ENCODE results near the gene ZNF678. TPM values are rescaled to one million over a fixed set of nuclear protein-coding genes. Genes with fewer than 3 reads are reported as not detected.
"Not testable (repeated sequence)": the region's sequence is repeated elsewhere in the genome, so short reads cannot be mapped to it uniquely, and the experiment has no call there.

The ZNF678 gene
- polyA plus RNA-seq, 4 donors, result 14.2 to 15.8 (median 14.9) TPM

DNA sequence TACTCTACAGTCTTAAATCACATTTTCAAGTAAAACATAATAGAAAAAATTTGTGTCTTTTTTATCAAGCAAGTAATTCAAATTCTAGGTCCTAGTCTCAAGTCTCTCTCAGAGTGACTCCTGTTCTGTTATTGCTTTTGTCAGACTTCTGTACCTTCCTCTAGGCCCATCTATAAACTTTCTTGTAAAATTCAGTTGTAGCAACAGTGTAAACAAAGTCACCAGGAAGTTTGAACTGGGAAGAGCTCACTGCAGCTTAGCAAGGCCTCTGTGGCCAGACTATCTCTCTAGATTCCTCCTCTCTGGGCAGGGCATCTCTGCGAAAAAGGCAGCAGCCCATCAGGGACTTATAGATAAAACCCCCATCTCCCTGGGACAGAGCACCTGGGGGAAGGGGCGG lies 13.5 kb upstream of the ZNF678 start:
- no peak for DNase-seq (ENCODE audit: low read depth in 4 of 4, low spot score in 2 of 4)

DNA sequence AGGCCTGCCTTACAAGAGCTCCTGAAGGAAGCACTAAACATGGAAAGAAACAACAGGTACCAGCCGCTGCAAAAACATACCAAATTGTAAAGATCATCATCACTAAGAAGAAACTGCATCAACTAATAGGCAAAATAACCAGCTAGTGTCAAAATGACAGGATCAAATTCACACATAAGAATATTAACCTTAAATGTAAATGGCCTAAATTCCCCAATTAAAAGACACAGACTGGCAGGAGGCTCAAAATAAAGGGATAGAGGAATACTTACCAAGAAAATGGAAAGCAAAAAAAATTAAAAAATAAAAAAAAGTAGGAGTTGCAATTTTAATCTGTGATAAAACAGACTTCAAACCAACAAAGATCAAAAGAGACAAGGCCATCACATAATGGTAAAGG lies 11.5 kb upstream of the ZNF678 start:
- DNase-seq (ENCODE audit: low read depth in 4 of 4, low spot score in 2 of 4), result not testable (repeated sequence)

DNA sequence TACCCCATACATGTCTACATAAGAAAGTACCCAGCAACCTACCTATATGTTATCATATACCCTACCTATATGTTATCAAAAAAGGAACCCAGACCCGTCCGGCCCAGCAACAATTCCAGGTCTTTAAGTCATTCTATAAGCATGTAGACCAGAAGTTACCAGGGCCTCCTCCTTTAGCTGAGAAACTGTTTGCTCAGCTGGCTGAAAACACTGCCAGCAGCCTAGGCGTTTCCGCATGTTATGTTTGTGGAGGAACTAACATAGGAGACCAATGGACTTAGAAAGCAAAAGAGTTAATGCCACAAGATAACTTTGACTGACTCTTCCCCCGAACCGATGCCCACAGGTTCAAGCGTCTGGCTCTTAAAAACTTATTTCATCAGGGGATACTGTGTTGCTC lies 7.1 kb upstream of the ZNF678 start:
- DNase-seq (ENCODE audit: low read depth in 4 of 4, low spot score in 2 of 4), result no peak

DNA sequence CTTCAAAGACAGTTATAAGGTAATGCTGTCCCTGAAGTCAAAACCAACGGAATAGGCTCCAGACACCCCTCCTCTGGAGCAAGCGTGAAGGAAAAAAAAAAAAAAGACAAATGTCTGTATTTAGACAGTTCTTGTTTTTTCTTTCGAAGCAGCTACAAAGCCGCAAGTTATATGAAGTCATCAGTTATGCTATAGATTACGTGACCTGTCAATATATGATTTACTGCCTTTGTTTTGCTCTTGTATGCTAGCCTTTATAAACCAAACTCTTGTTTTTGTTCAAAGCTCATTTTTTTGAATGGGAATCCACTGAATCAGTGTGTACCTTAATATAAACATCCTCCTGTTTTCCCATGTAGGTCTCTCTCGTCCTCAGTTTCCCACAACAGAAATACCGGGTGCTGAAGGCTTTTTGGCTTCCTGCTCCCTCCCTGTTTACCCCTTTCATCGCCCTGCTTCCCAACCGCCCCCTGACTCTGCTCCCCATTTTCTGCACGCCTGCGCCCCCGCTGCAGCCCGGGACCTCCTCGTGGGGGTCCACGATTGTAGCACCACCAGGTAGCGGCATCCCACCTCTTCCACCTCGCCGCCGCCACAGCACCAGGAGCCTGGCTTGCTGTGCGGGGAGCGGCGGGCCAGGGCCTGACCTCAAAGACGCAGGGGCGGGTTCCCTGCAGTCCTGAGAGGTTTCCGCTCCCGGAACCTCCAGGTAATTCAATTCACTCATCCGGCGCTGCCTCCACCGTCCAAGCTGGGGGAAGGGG lies 5.2 kb upstream of the ZNF678 start:
- DNase-seq (ENCODE audit: low read depth in 4 of 4, low spot score in 2 of 4), result no peak

DNA sequence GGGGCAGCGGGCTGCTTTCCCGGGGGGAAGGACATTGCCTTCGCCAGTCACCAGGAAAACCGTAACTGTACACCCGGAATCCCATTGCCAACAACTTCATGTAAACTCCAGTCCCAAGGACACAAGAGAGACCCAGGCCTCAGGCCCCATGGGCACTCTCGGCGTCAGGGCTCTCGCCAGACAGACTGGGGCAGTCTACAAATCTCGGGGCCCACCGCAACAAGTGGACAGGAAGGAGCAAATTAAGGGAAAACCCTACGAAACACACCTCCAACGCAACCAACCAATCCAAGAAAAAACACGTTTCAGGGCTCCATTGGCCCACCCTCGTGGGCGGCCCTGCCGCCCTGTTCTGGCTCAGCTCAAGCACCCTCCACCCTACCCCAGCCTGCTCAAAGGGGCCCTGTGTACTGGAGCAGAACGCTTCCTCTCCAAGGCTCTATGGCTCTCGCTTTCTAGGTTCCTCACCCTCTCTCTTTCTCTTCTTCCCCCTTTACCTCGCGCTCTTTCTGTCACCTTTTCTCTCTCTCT lies 4.6 kb upstream of the ZNF678 start:
- no peak for DNase-seq (ENCODE audit: low read depth in 4 of 4, low spot score in 2 of 4)

DNA sequence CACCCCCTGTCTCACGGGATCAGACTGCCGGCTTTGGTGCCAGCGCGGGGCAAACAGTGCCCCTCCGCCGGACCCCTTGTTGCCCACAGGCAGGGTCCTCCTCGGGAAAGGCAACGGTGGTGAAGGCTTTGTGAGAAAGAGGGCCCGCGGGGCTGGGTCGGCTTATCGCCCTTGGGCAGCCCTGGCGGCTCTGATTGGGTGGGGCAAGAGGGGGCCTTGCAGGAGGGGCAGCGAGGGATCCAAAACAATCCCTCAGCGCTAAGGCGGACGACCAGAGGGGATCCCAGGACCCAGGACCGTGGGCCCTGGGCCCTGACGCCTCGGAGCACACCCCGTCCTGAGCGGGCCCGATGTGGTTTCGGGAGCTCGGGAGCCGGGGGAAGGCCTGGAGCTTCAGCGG lies 3.9 kb upstream of the ZNF678 start:
- DNase-seq (ENCODE audit: low read depth in 4 of 4, low spot score in 2 of 4), result no peak

DNA sequence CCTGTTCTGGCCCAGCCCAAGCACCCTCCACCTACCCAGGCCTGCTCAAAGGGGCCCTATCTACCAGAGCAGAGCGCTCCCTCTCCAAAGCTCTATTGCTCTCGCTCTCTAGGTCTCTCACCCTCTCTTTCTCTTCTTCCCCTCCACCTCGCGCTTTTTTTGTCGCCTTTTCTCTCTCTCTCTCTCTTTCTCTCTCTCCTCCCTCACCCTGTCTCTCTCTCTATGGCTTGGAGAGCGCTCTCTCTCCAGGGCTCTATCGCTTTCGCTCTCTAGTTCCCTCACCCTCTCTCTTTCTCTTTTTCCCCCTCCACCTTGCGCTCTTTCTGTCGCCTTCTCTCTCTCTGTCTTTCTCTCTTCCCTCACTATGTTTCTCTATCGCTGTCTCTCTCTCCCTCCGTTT lies 3.4 kb upstream of the ZNF678 start:
- DNase-seq (ENCODE audit: low read depth in 4 of 4, low spot score in 2 of 4), result no peak

DNA sequence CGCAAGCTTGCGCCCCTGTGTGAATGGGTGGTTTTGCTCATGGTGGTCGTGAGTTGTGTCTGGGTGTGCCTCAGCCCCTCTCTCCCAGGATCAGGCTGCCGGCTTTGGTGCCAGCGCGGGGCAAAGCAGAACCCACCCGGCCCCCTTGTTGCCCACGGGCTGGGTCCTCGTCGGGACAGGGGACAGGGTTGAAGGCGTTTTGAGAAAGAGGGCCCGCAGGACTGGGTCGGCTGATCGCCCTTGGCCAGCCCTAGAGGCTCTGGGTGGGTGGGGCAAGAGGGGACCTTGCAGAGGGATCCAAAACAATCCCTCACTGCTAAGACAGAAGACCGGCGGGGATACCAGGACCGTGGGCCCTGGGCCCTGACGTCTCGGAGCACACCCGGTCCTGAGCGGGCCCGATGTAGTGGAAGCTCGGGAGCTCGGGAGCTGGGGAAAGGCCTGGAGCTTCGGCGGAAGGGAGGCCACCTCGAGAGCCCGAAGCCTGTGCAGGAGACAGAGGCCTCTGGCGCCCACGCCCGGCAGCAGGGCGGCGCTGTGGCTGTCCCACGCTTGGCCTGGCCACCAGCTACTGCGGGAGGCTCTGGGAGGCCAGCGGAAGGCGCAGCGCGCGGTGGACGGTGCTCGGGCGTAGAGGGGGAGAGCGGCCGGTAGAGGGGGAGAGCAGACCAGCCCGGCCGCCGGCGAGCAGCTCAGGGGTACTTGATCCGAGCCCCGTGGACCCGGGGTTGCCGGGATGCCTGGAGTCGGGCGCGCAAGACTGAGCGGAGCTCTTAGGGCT lies 2.8 kb upstream of the ZNF678 start:
- no peak for DNase-seq (ENCODE audit: low read depth in 4 of 4, low spot score in 2 of 4)

DNA sequence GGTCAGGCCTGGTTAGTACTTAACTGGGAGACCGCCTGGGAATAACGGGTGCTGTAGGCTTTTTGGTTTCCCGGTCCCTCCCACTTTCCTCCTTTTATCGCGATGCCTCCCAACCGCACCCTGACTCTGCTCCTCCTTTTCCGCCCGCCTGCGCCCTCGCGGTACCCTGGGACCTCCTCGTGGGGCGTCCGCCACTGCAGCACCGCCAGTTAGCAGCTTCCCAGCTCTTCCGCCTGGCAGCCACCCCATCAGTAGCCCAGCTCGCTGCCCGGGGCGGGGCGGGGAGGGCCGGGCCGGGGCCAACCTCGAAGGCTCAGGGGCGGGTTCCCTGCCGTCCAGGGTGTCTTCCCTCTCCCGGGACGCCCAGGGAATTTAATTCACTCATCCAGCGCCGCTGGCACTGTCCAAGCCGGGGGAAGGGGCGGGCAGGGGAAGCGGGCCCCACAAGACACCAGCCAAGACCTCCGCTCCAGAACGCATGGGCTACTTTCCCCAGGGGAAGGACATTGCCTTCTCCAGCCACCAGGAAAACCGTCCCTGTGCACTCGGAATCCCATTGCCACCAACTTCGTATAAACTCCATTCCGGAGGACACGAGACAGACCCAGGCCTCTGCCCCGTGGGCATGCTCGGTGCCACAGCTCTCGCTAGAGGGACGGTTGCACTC lies 2.0 kb upstream of the ZNF678 start:
- no peak for DNase-seq (ENCODE audit: low read depth in 4 of 4, low spot score in 2 of 4)

DNA sequence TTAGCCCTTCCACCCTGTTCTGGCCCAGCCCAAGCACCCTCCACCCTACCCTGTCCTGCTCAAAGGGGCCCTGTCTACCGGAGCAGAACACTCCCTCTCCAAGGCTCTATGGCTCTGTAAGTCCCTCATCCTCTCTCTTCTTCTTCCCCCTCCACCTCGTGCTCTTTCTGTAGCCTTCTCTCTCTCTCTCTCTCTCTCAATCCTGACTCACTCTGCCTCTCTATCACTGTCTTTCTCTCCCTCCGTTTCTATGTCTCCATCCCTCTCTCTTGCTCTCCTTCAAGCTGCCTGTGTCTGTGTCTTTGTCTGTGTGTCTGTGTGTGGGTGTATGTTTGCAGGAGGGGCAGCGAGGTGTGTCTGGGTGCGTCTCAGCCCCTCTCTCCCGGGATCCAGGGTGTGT lies 1.3 kb upstream of the ZNF678 start:
- no peak for DNase-seq (ENCODE audit: low read depth in 4 of 4, low spot score in 2 of 4)

DNA sequence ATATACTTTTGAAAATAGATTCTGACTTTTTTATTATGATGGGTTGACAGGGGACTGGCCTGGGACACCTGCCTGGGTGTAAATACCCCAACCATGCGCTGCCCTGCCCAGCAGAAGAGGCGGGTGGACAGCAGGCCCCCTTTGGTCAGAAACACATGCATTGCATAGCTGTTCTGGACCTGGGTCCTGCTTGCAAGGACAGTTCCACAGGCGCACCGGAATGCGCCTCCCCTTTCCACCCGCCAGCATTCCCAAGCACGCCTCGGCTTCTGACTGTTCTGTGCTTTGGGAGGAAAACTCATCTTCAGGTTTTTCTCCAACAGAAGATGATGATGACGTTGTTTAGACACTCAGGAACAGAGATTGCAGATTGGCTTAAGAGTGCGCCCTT lies 428 bp upstream of the ZNF678 start:
- no peak for DNase-seq (ENCODE audit: low read depth in 4 of 4, low spot score in 2 of 4)

DNA sequence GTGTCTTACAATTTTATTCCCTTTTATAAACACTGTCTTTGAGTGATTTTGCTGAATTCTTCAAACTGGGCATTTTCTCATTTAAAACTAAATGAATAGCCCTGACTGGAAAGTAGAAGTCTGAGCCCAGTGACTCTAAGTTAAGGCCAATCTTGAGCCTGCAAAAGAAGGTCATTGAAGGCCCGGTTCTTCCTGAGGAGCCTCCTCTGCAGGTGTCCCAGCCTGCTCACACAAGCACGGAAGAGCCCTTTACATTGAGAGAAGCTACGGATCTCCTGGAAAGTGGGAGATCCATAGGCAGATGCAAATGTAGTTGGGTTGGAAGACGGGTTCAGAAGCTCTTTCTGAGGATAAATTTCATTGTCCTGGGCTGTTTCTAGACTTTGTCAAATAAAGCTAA lies 3.9 kb downstream of the ZNF678 start:
- DNase-seq (ENCODE audit: low read depth in 4 of 4, low spot score in 2 of 4), result no peak

DNA sequence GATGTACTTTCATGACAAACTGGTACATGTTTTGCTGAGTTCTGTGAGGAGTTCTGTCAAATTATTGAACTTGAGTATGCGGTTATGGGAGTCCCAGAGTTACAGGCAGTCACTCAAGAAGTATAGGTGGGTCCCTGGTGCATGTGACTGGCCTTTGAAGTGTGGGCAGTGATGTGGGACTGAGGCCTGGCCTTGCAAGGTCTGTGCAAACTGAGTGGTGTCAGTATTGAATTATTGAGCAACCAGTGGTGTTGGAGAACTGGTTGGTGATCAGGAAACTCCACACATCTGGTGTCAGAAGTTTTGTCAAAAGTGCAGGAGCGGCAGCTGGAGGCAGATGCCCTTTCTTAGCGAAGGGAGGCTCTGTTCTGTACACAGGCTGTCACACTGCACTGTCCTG lies 5.2 kb downstream of the ZNF678 start:
- DNase-seq (ENCODE audit: low read depth in 4 of 4, low spot score in 2 of 4), result no peak

DNA sequence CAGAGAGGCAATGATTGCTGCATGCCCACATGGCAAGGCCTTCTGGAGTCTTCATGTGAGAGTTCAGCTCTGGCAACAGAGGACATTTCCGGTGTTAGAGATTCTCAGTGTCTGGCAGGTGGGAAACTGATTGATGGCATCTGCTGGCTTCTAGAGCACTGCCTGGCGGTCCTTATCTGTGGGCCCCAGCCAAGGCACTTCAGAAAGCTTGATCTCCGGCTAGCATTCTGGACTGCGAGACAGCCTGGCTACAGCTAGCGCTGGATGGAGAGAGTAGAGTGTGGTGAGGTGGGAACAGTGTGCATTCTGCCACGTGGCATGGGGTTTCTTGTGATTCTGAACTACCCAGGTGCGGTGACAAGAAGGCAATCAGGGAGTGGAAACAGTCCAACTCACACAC lies 9.4 kb downstream of the ZNF678 start:
- no peak for DNase-seq (ENCODE audit: low read depth in 4 of 4, low spot score in 2 of 4)

DNA sequence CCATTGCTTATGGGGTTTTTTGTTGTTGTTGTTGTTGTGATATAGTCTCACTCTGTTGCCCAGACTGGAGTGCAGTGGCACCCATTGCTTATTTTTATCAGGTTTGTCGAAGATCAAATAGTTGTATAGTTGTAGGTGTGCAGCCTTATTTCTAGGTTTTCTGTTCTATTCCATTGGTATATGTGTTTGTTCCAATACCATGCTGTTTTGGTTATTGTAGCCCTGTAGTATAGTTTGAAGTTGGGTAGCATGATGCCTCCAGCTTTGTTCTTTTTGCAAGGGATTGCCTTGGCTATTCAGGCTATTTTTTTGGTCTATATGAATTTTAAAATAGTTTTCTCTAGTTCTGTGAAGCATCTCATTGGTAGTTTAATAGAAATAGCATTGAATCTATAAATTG lies 11.6 kb downstream of the ZNF678 start:
- no peak for DNase-seq (ENCODE audit: low read depth in 4 of 4, low spot score in 2 of 4)

DNA sequence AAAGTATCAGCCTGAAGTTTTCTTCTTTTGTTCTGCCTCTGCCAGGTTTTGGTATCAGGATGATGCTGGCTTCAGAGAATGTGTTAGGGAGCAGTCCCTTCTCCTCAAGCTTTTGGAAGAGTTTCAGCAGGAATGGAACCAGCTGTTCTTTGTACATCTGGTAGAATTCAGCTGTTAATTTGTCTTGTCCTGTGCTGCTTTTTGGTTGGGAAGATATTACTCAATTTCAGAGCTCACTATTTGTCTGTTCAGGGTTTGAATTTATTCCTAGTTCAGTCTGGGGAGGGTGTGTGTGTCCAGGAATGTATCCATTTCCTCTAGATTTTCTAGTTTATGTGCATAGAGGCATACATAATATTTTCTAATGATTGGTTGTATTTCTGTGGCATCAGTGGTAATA lies 12.8 kb downstream of the ZNF678 start:
- DNase-seq (ENCODE audit: low read depth in 4 of 4, low spot score in 2 of 4), result no peak

DNA sequence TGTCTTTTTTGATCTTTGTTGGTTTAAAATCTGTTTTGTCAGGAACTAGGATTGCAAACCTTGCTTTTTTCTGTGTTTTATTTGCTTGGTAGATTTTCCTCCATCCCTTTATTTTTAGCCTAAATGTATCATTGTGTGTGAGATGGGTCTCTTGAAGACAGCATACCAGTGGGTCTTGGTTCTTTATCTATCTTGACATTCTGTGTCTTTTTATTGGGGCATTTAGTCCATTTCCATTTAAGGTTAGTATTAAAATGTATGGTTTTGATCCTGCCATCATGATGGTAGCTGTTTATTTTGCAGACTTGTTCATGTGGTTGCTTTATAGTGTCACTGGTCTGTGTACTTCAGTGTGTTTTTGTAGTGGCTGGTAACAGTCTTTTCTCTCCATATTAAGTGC lies 14.1 kb downstream of the ZNF678 start:
- DNase-seq (ENCODE audit: low read depth in 4 of 4, low spot score in 2 of 4), result no peak

DNA sequence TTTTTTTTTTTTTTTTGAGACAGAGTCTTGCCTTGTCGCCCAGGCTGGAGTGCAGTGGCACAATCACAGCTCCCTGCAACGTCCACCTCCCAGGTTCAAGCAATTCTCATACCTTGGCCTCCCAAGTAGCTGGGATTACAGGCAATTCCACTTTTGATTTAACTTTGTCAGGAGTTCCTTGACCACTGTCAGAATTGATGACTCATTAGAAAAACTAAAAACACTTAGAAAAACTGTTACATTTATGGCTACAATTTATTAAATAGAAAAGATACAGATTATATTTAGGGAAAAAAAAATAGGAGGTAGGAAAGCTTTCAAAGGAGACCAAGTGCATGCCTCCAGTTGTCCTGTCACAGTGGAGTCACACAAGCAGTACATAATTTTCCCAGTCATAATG lies 20.0 kb downstream of the ZNF678 start:
- no peak for DNase-seq (ENCODE audit: low read depth in 4 of 4, low spot score in 2 of 4)

DNA sequence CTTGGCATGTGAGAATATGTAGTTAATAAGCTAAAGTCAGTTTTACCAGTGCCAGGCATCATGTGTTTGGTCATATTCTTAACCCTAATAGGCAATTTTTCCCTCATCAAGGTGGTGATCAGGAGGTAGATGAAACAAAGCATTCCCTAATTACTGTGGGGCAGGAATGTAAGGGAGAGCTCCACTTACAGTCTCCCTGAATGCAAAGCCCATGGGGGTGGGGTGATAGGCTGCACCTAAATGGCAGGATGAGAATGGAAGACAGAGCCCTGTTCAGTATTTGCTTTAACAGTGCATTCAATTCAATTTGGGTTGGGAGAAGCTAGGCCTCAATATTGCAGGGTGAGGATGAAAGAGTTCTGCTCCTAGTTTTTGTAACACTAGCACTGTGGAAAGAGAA lies 23.4 kb downstream of the ZNF678 start:
- no peak for DNase-seq (ENCODE audit: low read depth in 4 of 4, low spot score in 2 of 4)

DNA sequence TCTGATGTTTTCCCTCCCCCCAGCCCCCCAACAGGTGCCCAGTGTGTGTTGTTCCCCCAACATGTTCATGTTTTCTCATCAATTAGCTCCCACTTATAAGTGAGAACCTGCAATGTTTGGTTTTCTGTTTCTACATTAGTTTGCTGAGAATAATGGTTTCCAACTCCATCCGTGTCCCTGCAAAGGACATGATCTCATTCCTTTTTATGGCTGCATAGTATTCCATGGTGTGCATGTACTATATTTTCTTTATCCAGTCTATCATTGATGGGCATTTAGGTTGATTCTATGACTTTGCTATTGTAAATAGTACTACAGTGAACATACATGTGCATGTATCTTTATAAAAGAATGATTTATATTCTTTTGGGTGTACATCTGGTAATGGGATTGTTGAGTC lies 24.6 kb downstream of the ZNF678 start:
- DNase-seq (ENCODE audit: low read depth in 4 of 4, low spot score in 2 of 4), result no peak

DNA sequence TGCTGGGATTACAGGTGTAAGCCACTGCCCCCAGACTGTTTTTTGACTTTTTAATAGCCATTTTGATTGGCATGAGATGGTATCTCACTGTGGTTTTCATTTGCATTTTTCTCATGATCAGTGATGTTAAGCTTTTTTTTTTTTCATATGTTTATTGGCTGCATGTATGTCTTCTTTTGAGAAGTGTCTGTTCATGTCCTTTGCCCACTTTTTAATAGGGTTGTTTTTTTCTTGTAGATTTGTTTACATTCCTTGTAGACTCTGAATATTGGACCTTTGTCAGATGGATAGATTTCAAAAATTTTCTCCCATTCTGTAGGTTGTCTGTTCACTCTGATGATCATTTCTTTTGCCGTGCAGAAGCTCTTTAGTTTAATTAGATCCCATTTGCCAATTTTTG lies 25.4 kb downstream of the ZNF678 start:
- not testable (repeated sequence) for DNase-seq (ENCODE audit: low read depth in 4 of 4, low spot score in 2 of 4)

DNA sequence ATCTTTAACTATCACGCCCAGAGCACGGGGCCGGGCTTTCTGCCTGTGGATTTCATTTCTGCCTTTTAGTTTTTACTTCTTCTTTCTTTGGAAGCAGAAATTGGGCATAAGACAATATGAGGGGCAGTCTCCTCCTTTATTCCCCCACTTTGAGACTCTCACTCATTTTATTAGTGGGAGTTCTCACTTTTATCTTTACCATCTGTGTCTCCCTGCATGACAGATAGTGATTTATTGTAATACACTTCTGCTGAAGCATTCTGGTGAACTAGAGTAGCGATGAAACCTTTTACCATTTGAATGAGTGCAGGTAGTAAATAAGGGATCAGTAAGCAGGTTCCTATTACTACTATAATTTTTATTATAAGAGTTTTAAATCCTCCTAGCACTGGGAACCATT lies 26.4 kb downstream of the ZNF678 start:
- DNase-seq (ENCODE audit: low read depth in 4 of 4, low spot score in 2 of 4), result not testable (repeated sequence)
